ENCODE measurements around the gene MAP3K1.
"Not testable (repeated sequence)": the region's sequence is repeated elsewhere in the genome, so short reads cannot be mapped to it uniquely, and the experiment has no call there.

Gene MAP3K1

GRCh38 chr5:56814963-56815657 is at the start of gene MAP3K1:
TSS of gene MAP3K1 (plus strand) at chr5:56815549. CDS start at chr5:56815574, 25 bp downstream.
- Histone ChIP-seq H3K9ac (ENCODE audit: low read depth, low read length) (peak within 1 kb of the TSS; percentile 78), H3K4me1 (ENCODE audit: insufficient read depth, low read length) (peaks cover 11% of the 10 kb centered on the region; the same call in 1 of the 2 replicates), H3K9me3 (ENCODE audit: control insufficient read depth, insufficient read depth, low read length) (no peaks in the 10 kb centered on the region), H3K36me3 (ENCODE audit: insufficient read depth, low read length) (no peaks in the 10 kb centered on the region)

- no peaks in the 10 kb centered on the region for H3K4me1 ChIP-seq (ENCODE audit: insufficient read depth, low read length)
- H3K9me3 ChIP-seq (ENCODE audit: control insufficient read depth, insufficient read depth, low read length), result no peaks in the 10 kb centered on the region
- no peaks in the 10 kb centered on the region for H3K36me3 ChIP-seq (ENCODE audit: insufficient read depth, low read length)
- H3K9ac ChIP-seq (ENCODE audit: low read depth, low read length), result no peak overlapping the region
Measured at GRCh38 chr5:56766926-56767325, 48.4 kb upstream of the MAP3K1 start.

- Histone ChIP-seq H3K4me1 (ENCODE audit: insufficient read depth, low read length) (no peaks in the 10 kb centered on the region), H3K36me3 (ENCODE audit: insufficient read depth, low read length) (no peaks in the 10 kb centered on the region), H3K9ac (ENCODE audit: low read depth, low read length) (no peak overlapping the region), H3K9me3 (ENCODE audit: control insufficient read depth, insufficient read depth, low read length) (no peaks in the 10 kb centered on the region)
Measured at GRCh38 chr5:56769875-56770604, 45.3 kb upstream of the MAP3K1 start.

- H3K36me3 ChIP-seq (ENCODE audit: insufficient read depth, low read length), result no peaks in the 10 kb centered on the region
- no peak overlapping the region for H3K9ac ChIP-seq (ENCODE audit: low read depth, low read length)
- no peaks in the 10 kb centered on the region for H3K4me1 ChIP-seq (ENCODE audit: insufficient read depth, low read length)
- H3K9me3 ChIP-seq (ENCODE audit: control insufficient read depth, insufficient read depth, low read length), result no peaks in the 10 kb centered on the region
Measured at GRCh38 chr5:56772767-56773166, 42.6 kb upstream of the MAP3K1 start.

- no peaks in the 10 kb centered on the region for H3K9me3 ChIP-seq (ENCODE audit: control insufficient read depth, insufficient read depth, low read length)
- H3K9ac ChIP-seq (ENCODE audit: low read depth, low read length), result no peak overlapping the region
- no peaks in the 10 kb centered on the region for H3K4me1 ChIP-seq (ENCODE audit: insufficient read depth, low read length)
- H3K36me3 ChIP-seq (ENCODE audit: insufficient read depth, low read length), result no peaks in the 10 kb centered on the region
Measured at GRCh38 chr5:56774957-56775356, 40.4 kb upstream of the MAP3K1 start.

- not testable (repeated sequence) for H3K4me1 ChIP-seq (ENCODE audit: insufficient read depth, low read length); H3K9me3 ChIP-seq (ENCODE audit: control insufficient read depth, insufficient read depth, low read length); H3K36me3 ChIP-seq (ENCODE audit: insufficient read depth, low read length); H3K9ac ChIP-seq (ENCODE audit: low read depth, low read length)
Measured at GRCh38 chr5:56776212-56776846, 39.0 kb upstream of the MAP3K1 start.

GRCh38 chr5:56783261-56783660 is 32.1 kb upstream of the MAP3K1 start:
- Histone ChIP-seq H3K9me3 (ENCODE audit: control insufficient read depth, insufficient read depth, low read length) (peaks cover 2% of the 10 kb centered on the region; the same call in 1 of the 2 replicates), H3K4me1 (ENCODE audit: insufficient read depth, low read length) (no peaks in the 10 kb centered on the region), H3K36me3 (ENCODE audit: insufficient read depth, low read length) (no peaks in the 10 kb centered on the region)

GRCh38 chr5:56786346-56786745 is 29.0 kb upstream of the MAP3K1 start:
- Histone ChIP-seq H3K4me1 (ENCODE audit: insufficient read depth, low read length) (no peaks in the 10 kb centered on the region), H3K9me3 (ENCODE audit: control insufficient read depth, insufficient read depth, low read length) (peaks cover 2% of the 10 kb centered on the region; the same call in 1 of the 2 replicates), H3K36me3 (ENCODE audit: insufficient read depth, low read length) (no peaks in the 10 kb centered on the region), H3K9ac (ENCODE audit: low read depth, low read length) (no peak overlapping the region)

More at GRCh38 chr5:56783261-56783660, 32.1 kb upstream of the MAP3K1 start:
- no peak overlapping the region for H3K9ac ChIP-seq (ENCODE audit: low read depth, low read length)

- H3K4me1 ChIP-seq (ENCODE audit: insufficient read depth, low read length), result no peaks in the 10 kb centered on the region
- H3K9ac ChIP-seq (ENCODE audit: low read depth, low read length), result no peak overlapping the region
- H3K36me3 ChIP-seq (ENCODE audit: insufficient read depth, low read length), result no peaks in the 10 kb centered on the region
- no peaks in the 10 kb centered on the region for H3K9me3 ChIP-seq (ENCODE audit: control insufficient read depth, insufficient read depth, low read length)
Measured at GRCh38 chr5:56791396-56791795, 24.0 kb upstream of the MAP3K1 start.

GRCh38 chr5:56798521-56798920 is 16.8 kb upstream of the MAP3K1 start:
- no peaks in the 10 kb centered on the region for H3K36me3 ChIP-seq (ENCODE audit: insufficient read depth, low read length)
- H3K9me3 ChIP-seq (ENCODE audit: control insufficient read depth, insufficient read depth, low read length), result no peaks in the 10 kb centered on the region
- no peak overlapping the region for H3K9ac ChIP-seq (ENCODE audit: low read depth, low read length)
- no peaks in the 10 kb centered on the region for H3K4me1 ChIP-seq (ENCODE audit: insufficient read depth, low read length)

- Histone ChIP-seq H3K36me3 (ENCODE audit: insufficient read depth, low read length) (no peaks in the 10 kb centered on the region), H3K9ac (ENCODE audit: low read depth, low read length) (no peak overlapping the region), H3K9me3 (ENCODE audit: control insufficient read depth, insufficient read depth, low read length) (no peaks in the 10 kb centered on the region), H3K4me1 (ENCODE audit: insufficient read depth, low read length) (no peaks in the 10 kb centered on the region)
Measured at GRCh38 chr5:56800186-56800585, 15.2 kb upstream of the MAP3K1 start.

- H3K4me1 ChIP-seq (ENCODE audit: insufficient read depth, low read length), result no peaks in the 10 kb centered on the region
- H3K36me3 ChIP-seq (ENCODE audit: insufficient read depth, low read length), result no peaks in the 10 kb centered on the region
- H3K9me3 ChIP-seq (ENCODE audit: control insufficient read depth, insufficient read depth, low read length), result no peaks in the 10 kb centered on the region
- no peak overlapping the region for H3K9ac ChIP-seq (ENCODE audit: low read depth, low read length)
Measured at GRCh38 chr5:56801256-56801655, 14.1 kb upstream of the MAP3K1 start.

- no peaks in the 10 kb centered on the region for H3K9me3 ChIP-seq (ENCODE audit: control insufficient read depth, insufficient read depth, low read length)
- H3K4me1 ChIP-seq (ENCODE audit: insufficient read depth, low read length), result no peaks in the 10 kb centered on the region
- H3K36me3 ChIP-seq (ENCODE audit: insufficient read depth, low read length), result no peaks in the 10 kb centered on the region
- H3K9ac ChIP-seq (ENCODE audit: low read depth, low read length), result no peak overlapping the region
Measured at GRCh38 chr5:56802205-56802604, 13.1 kb upstream of the MAP3K1 start.

GRCh38 chr5:56803025-56803424 is 12.3 kb upstream of the MAP3K1 start:
- H3K36me3 ChIP-seq (ENCODE audit: insufficient read depth, low read length), result no peaks in the 10 kb centered on the region
- H3K9ac ChIP-seq (ENCODE audit: low read depth, low read length), result no peak overlapping the region
- H3K4me1 ChIP-seq (ENCODE audit: insufficient read depth, low read length), result no peaks in the 10 kb centered on the region
- no peaks in the 10 kb centered on the region for H3K9me3 ChIP-seq (ENCODE audit: control insufficient read depth, insufficient read depth, low read length)

- Histone ChIP-seq H3K4me1 (ENCODE audit: insufficient read depth, low read length) (no peaks in the 10 kb centered on the region), H3K36me3 (ENCODE audit: insufficient read depth, low read length) (no peaks in the 10 kb centered on the region), H3K9ac (ENCODE audit: low read depth, low read length) (no peak overlapping the region), H3K9me3 (ENCODE audit: control insufficient read depth, insufficient read depth, low read length) (no peaks in the 10 kb centered on the region)
Measured at GRCh38 chr5:56803894-56804293, 11.5 kb upstream of the MAP3K1 start.
